NCI-H2029 (cell line): ENCODE measurements around the gene OGDH.

Source experiments
- DNase-seq: peaks from one replicate; lab custom pipeline; 2025; lab: John Stamatoyannopoulos, UW

OGDH gene

DNA sequence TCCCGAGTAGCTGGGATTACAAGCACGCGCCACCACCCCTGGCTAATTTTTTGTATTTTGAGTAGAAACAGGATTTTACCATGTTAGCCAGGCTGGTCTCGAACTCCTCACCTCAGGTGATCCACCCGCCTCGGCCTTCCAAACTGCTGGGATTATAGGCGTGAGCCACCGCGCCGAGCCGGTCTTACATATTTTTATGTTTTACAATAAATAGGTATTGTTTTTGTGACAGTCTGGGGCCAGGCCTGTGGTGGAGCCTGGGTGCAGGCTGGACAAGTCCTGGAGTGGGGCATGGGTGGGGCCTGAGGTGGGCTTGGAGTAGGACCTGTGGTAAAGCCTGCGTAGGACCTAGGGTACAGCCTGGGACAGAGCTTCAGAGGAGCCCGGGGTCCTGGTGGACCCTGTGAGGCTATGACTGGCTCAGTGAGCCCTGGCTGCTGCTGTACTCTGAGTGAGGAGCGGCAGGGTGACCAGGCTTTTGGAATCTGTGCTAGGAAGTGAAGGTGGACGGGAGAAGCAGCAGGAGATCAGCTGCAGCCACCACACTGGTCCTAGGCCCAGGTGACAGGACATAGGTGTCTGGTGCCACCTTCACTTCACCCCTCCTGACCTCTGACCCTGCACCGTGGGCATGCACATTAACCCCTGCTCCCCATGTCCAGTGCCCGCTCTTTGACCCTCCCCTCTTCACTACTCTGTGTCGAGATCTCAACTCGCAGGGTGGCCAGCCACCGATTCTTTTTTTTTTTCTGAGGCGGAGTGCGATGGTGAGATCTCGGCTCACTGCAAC is 132.6 kb downstream of the OGDH start:
- DNase-seq, result no peak

DNA sequence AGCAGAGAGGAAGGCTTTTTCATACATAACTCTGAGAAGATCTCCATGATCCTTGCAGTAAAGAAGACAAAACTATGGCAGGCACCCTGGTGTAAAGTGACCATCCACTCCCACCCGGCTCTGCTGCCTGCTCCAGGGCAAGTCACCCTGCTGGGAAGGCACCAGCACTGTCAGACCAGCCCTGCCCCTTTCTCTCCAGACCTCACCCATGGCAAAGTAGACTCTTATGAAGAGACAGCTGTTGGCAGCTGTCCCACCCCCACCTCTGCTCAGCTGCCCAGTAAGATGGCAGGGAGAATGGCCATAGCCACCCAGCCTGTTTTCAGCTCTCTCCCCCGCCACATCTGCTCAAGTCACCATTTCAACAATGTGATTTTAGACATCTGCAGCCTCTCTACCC is 133.6 kb downstream of the OGDH start:
- DNase-seq, result peak; percentile 6

GRCh38 chr7:44743750-44744149 is 137.3 kb downstream of the OGDH start:
- DNase-seq, result no peak

DNA sequence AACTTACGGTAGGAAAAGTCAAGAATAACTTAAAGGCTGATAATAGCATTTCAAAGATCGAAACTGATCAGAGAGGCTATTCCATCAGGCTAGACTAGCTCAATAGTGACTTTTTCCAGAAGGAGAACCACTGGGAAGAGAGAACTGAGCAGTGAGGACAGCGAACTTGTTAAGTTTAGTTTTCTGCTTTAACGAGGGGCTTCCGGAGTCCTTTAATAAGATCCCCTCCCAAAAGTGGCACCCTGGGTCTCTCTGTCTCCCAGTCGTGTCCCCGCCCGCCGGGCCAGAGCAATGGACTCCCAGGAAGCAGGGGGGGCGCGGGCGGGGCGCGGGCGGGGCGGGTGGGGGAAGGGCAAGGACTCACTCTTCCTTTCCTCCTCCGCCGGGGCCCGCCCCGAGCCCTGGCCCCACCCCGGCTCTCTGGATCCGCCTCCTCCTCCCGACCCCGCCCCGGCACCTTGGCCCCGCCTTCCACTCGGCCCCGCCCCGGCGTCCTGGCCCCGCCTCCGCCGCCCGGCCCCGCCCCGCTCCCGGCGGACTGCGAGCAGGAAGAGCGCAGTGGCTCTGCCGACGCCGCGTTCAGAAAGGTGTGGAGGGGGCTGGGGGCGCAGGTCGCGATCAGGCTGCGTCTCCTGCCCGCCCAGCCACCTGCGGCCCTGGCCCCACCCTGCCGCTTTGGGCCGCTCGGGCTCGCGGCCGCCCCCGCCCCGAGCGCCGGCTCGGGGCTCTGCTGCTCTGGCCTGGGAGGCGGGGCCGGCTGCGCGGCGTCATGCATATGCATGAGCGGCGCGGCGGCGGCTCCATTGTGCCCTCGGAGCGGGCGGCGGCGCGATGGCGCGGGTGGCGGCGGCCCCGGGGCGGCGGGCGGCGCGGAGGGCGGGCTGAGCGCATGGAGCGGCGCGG is 141.9 kb downstream of the OGDH start, which contains the start of gene ZMIZ2:
TSS of gene ZMIZ2 (plus strand) at position 803 of the 903 bp plus-strand sequence. CDS start 7,403 bp downstream, outside the sequence.
- peak; percentile 87 for DNase-seq

- peak; percentile 60 for DNase-seq
Observed at GRCh38 chr7:44748948-44749731, 142.7 kb downstream of the OGDH start.

DNA sequence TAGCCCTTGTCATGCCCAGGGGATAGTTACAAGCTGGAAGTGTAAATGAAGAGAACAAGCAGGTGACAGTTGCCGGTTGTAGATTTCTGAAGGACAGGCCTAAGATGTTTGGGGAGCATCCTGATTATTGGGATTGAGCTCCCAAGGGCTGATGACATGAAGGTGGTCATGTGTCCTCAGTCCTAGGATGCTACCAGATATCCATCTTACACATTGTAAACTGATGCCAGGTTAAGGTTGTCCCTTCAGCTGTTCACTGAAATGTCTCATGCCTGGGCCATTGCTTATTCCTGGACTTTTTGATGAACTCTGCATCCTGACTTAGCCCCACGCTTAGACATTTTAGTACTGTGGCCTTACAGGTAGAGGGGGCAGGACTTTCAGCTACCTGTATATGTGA is 143.6 kb downstream of the OGDH start:
- no peak for DNase-seq

DNA sequence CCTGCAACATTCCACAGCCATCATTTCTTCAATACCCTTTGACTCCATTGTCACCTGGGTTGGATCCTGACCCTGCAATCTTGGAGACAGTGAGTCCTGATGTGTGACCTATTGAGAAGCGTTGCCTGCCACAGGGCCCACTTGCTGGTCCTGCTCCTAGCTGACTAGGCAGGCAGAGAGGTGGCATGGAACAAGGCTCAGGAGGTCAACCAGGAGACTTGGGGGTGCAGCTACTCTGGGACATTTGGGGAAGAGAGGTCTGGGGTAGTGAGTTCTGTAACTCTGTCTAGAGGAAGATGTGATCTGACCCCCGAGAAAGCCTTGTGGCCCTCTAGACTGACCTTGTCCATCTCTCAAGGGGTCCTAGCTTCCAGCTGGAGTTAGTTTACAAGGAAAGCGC is 144.0 kb downstream of the OGDH start:
- no peak for DNase-seq

GRCh38 chr7:44750921-44751571 is 144.6 kb downstream of the OGDH start:
- no peak for DNase-seq

DNA sequence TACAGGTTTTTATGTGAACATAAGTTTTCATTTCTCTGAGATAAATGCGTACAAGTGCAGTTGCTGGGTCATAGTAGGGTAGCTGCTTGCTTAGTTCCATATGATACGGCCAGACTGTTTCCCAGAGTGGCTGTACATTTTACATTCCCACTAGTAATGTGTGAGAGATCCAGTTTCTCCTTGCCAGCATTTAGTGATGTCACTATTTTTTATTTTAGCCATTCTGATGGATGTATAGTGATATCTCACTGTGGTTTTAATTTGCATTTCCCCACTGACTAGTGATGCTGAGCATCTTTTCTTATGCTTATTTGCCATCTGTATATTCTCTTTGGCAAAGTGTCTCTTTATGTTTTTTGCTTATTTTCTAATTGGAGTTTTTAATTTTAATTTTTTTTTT is 146.4 kb downstream of the OGDH start:
- no peak for DNase-seq

GRCh38 chr7:44754802-44755697 is 148.6 kb downstream of the OGDH start:
- no peak for DNase-seq

DNA sequence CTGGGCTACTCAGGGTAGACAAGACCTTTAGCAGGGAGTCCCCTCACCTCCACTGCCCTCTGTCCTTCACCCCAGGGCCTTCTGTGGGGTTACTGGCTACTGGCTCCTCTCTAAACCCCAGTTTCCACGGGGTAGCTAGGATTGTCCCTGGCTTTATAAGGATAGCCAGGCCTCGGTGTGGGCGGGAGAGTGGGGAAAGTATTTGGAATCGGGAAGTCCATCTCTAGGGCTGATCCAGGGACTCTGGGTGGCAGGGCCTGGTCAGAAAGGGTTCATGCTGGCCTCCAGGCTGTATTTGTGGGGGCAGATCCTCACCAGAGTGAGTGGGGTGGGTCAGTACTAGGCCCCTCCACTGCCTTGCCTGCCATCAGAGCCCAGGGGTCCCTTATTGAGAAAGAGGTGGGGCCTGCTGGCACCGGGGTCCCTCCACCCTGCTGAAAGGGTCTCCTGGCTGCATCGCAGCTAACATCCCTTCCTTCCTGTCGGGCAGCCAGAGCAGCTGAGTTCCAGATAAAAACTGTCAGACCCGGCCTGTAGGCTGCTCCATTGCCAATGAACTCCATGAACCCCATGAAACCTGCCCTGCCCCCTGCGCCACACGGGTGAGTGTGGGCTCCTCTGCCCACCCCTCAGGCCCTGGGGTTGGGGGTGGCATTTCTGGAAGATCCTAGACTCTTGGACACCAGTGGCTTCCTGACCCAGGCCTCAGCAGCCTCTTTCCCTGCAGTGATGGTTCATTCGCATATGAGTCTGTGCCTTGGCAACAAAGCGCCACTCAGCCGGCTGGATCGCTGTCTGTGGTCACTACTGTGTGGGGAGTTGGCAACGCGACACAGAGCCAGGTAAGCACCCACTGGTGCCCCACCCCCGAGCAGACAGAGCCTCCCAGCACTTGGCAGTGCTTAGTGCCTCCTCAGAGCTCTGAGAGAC is 149.5 kb downstream of the OGDH start:
- peak; percentile 71 for DNase-seq

- no peak for DNase-seq
Observed at GRCh38 chr7:44756904-44757303, 150.5 kb downstream of the OGDH start.

DNA sequence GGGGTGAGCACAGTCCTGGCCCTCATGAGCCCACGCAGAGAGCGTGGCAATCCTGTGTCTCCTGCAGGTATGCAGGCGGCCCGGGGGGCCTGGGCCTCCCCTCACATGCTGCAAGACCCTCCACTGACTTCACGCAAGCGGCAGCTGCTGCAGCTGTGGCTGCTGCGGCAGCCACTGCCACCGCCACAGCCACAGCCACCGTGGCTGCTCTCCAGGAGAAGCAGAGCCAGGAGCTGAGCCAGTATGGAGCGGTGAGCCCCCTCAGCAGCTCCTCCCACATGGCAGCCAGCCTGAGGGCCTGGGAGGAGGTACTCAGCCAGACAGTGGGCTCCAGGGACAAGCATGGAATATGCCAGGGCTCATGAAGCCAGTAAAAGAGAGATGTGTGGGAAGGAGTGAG is 150.9 kb downstream of the OGDH start:
- peak; percentile 65 for DNase-seq

DNA sequence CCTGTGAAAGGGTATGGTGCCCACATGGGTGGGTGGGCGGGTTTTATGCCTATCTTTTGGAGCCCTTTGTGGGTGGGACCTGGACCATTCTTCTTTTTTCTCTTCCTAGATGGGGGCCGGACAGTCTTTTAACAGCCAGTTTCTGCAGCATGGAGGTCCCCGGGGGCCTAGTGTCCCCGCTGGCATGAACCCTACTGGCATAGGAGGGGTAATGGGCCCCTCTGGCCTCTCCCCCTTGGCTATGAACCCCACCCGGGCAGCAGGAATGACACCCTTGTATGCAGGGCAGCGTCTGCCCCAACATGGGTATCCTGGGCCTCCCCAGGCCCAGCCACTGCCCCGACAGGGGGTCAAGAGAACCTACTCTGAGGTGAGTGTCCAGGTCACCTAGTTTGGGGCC is 151.3 kb downstream of the OGDH start:
- DNase-seq, result no peak
